Uterus (tissue), 2 donors: ENCODE data around the gene GSG1L.

Experiments
- POLR2A ChIP-seq, 2 donors: fragments of 450-650 bp; IDR thresholded peaks; one replicate each; pipeline ENCODE4 v1.6.1; 2016; ENCODE audit warnings: antibody characterized with exemption in 2 of 2, mild to moderate bottlenecking in 1 of 2, moderate library complexity in 1 of 2
- TF ChIP-seq, protein P1 (sequence below), 4 experiments: fragments of 200-600 bp in 2 of 4; fragments of 450-650 bp in 2 of 4; sonication (generic) in 2 of 4; IDR thresholded peaks; one replicate each; pipeline ENCODE4 v1.5.1; 2016 to 2019; ENCODE audit warnings: antibody characterized with exemption in 4 of 4, mild to moderate bottlenecking in 2 of 4, moderate library complexity in 1 of 4

DNA sequence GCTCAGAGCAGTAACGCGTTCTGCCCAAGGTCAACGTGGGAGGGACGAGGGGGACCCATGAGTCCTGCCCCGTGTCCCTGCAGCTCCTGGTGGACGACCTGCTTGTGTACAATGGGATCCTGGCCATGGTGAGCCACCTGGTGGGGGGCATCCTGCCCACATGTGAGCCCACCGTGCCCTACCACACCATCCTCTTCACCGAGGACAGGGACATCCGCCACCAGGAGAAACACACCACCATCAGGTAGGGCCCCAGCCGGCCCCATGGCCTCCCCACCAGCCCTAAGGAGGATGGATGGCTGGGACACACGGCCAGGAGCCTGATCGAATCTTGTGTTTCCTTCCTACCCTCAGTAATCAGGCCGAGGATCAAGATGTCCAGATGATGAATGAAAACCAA lies 286.0 kb downstream of the GSG1L start:
- TF ChIP-seq POLR2A (IDR thresholded peaks at IDR 0.05), result no peak
- TF ChIP-seq, protein P1, sequence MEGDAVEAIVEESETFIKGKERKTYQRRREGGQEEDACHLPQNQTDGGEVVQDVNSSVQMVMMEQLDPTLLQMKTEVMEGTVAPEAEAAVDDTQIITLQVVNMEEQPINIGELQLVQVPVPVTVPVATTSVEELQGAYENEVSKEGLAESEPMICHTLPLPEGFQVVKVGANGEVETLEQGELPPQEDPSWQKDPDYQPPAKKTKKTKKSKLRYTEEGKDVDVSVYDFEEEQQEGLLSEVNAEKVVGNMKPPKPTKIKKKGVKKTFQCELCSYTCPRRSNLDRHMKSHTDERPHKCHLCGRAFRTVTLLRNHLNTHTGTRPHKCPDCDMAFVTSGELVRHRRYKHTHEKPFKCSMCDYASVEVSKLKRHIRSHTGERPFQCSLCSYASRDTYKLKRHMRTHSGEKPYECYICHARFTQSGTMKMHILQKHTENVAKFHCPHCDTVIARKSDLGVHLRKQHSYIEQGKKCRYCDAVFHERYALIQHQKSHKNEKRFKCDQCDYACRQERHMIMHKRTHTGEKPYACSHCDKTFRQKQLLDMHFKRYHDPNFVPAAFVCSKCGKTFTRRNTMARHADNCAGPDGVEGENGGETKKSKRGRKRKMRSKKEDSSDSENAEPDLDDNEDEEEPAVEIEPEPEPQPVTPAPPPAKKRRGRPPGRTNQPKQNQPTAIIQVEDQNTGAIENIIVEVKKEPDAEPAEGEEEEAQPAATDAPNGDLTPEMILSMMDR (IDR thresholded peaks at IDR 0.05), result no peak
